Upper lobe of right lung (tissue), 1 donor: ENCODE results near the gene PARD6A. TPM values are rescaled to one million over a fixed set of nuclear protein-coding genes. Genes with fewer than 3 reads are reported as not detected.

Experiments
- ATAC-seq: fragments of 200-7000 bp; cut with Tn5 transposase; one replicate; pipeline ENCODE4 v1.9.1; 2020; ENCODE audit warnings: mild to moderate bottlenecking, moderate library complexity
- DNase-seq: peaks from one replicate; pipeline ENCODE4 v3.0.0-alpha.2; 2020
- H3K27ac ChIP-seq: fragments of 200-600 bp; one replicate; pipeline ENCODE4 v1.8.0; 2022
- H3K27me3 ChIP-seq: fragments of 200-600 bp; one replicate; pipeline ENCODE4 v1.8.0; 2022; ENCODE audit warnings: mild to moderate bottlenecking
- H3K36me3 ChIP-seq: fragments of 200-600 bp; one replicate; pipeline ENCODE4 v1.8.0; 2022
- H3K4me1 ChIP-seq: fragments of 200-600 bp; one replicate; pipeline ENCODE4 v1.8.0; 2022
- H3K4me3 ChIP-seq: fragments of 200-600 bp; one replicate; pipeline ENCODE4 v1.8.0; 2022; ENCODE audit warnings: mild to moderate bottlenecking
- H3K9me3 ChIP-seq: fragments of 200-600 bp; one replicate; pipeline ENCODE4 v1.8.0; 2022
- intact Hi-C: fragments of 100-400 bp; cut with DNase I; formaldehyde crosslinking; loops from one replicate; pipeline ENCODE4 v1.11.0; 2022
- long read RNA-seq: library from polyadenylated mRNA; unstranded; transcript quantifications from one replicate; pipeline ENCODE4 v2.0.0, GENCODE V29; 2021
- total RNA-seq: library from RNA; stranded (reverse); fragmentation: NEBNext Ultra II Directional; extraction: Animal tissue kit (Norgen Biotek cat#: 25700); gene quantifications from one replicate; pipeline ENCODE4 v1.2.1, GENCODE V29; 2021
- TF ChIP-seq, protein P1 (sequence below): fragments of 200-600 bp; IDR thresholded peaks from one replicate; pipeline ENCODE4 v1.8.0; 2022; ENCODE audit warnings: antibody characterized with exemption
- donor health status: DM: no; HTN: yes; CAD: no; lungs with severe emphysema.

PARD6A gene, protein sequence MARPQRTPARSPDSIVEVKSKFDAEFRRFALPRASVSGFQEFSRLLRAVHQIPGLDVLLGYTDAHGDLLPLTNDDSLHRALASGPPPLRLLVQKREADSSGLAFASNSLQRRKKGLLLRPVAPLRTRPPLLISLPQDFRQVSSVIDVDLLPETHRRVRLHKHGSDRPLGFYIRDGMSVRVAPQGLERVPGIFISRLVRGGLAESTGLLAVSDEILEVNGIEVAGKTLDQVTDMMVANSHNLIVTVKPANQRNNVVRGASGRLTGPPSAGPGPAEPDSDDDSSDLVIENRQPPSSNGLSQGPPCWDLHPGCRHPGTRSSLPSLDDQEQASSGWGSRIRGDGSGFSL
- total RNA-seq: 4.7 TPM
- long read RNA-seq, transcript PARD6A-201 (3 exons, 1,248 nt): minor isoform, 6 of 23 reads
- long read RNA-seq, transcript PARD6A-202 (3 exons, 1,260 nt): major isoform, 13 of 23 reads
- long read RNA-seq, partial matches to known transcripts: 0 of 23 reads
- long read RNA-seq, other reads (novel, unspliced or antisense): 3 of 23 reads

DNA sequence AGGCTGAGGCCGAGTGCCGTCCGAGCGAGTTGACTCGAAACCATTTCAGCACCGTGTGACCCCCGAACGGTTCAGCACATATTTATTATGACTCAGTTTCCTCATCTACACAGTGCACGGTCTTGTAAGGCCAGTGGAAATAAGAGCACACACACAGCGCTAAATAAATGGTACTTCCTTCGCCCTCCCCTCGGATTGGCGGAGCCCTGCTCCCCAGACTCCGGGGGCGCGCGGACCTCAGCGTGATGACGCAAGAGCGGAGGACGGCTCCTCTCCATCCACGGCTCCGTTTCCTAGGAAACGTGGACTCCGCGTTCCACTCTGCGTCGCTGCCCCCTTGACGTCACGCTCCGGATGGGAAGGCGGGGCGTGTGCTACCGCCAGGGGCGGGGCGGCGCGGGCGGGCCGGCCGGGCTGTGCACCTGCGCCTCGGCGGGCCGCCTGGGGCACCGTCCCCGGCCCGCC, at the start of gene PARD6A:
PARD6A (plus strand) TSS at position 397 of the 465 bp plus-strand sequence. CDS start 79 bp downstream, outside the sequence.
- Histone ChIP-seq H3K27me3 (no peaks in the 10 kb centered on the region), H3K4me1 (peaks cover 18% of the 10 kb centered on the region), H3K36me3 (peaks cover 4% of the 10 kb centered on the region), H3K27ac (peak within 1 kb of the TSS; percentile 95), H3K9me3 (no peaks in the 10 kb centered on the region), H3K4me3 (peak within 1 kb of the TSS; percentile 81)
- TF ChIP-seq, protein P1, sequence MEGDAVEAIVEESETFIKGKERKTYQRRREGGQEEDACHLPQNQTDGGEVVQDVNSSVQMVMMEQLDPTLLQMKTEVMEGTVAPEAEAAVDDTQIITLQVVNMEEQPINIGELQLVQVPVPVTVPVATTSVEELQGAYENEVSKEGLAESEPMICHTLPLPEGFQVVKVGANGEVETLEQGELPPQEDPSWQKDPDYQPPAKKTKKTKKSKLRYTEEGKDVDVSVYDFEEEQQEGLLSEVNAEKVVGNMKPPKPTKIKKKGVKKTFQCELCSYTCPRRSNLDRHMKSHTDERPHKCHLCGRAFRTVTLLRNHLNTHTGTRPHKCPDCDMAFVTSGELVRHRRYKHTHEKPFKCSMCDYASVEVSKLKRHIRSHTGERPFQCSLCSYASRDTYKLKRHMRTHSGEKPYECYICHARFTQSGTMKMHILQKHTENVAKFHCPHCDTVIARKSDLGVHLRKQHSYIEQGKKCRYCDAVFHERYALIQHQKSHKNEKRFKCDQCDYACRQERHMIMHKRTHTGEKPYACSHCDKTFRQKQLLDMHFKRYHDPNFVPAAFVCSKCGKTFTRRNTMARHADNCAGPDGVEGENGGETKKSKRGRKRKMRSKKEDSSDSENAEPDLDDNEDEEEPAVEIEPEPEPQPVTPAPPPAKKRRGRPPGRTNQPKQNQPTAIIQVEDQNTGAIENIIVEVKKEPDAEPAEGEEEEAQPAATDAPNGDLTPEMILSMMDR: no peak
- DNase-seq: peak; percentile 97
- peak; percentile 86 for ATAC-seq
- intact Hi-C loops: loop anchor here (10.0 kb wide), 1 partner anchor 96 kb away; the partner anchor contains the start of gene CTCF

DNA sequence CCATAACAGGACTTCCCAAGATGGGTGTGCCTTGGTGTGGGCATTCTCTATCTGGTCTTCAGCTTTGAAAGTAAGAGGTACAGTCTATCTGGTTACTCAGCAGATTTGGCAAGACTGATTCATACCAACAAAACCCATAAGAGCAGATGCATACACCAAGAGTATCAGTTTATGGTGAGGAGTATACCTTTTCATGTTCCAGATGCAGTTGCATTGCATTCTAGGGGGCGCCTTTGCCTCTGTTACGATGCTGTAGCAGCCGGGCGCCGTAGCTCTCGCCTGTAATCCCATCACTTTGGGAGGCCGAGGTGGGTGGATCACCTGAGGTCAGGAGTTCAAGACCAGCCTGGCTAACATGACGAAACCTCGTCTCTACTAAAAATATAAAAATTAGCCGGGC, 47.0 kb upstream of the PARD6A start:
- Histone ChIP-seq H3K4me1 (no peaks in the 10 kb centered on the region), H3K27me3 (no peaks in the 10 kb centered on the region), H3K4me3 (no peak overlapping the region), H3K9me3 (no peaks in the 10 kb centered on the region), H3K27ac (no peak overlapping the region), H3K36me3 (peaks cover 74% of the 10 kb centered on the region)
- TF ChIP-seq, protein P1: no peak
- ATAC-seq: no peak
- DNase-seq: no peak
- intact Hi-C loops: no loop called here

DNA sequence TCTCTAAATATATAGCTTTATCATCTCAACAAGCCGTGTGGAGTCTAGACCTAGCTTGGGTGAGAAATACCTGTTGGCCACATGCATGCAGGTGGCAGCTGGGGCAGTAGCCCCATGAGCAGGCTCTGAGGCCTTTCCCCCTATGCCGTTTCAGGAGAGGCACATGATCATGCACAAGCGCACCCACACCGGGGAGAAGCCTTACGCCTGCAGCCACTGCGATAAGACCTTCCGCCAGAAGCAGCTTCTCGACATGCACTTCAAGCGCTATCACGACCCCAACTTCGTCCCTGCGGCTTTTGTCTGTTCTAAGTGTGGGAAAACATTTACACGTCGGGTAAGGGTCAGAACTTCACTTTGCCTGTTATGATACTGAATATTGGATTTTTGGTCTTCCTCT, 32.5 kb upstream of the PARD6A start:
- DNase-seq (peak; percentile 51), ATAC-seq (no peak)
- no peaks in the 10 kb centered on the region for H3K9me3 ChIP-seq
- TF ChIP-seq, protein P1: no peak
- no peaks in the 10 kb centered on the region for H3K27me3 ChIP-seq
- intact Hi-C loops: no loop called here
- no peak overlapping the region for H3K27ac ChIP-seq
- H3K36me3 ChIP-seq: peaks cover 93% of the 10 kb centered on the region
- no peak overlapping the region for H3K4me3 ChIP-seq
- no peaks in the 10 kb centered on the region for H3K4me1 ChIP-seq

DNA sequence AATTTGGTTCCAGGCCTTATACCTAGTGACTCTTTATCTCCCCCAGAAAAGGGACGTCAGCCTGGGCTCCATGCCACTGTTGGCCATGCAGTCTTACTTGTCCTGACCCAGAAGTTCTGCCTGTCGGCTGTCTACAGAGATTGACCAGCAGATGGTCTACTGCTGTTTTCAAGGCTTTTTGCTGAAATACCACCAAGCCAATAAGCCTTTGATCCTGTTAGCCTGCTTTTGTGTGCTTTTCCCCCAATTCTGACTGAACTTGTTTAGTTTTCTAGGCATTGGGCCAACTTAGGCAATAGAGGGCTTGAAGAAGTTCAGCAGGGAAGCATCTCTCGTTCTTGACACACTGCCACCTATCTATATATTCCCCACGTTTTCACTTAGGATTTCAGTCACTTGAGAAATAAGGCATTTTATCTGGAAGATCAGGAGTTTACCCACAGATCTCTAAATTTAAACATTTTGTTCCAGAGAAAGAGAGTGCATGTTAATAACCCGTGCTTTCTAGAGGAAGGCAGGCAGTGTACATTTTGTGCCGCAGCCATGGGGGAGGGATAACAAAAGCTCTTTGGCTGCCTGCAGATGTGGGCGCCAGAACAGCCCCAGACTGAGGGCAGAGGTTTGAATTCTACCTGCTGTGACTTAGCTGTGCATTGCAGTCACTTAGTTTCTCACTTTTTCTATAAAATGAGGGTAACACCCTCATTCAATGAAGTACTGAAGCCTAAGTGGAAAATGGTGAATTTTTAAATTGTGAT, 28.2 kb upstream of the PARD6A start:
- peaks cover 86% of the 10 kb centered on the region for H3K36me3 ChIP-seq
- no peaks in the 10 kb centered on the region for H3K9me3 ChIP-seq
- no peaks in the 10 kb centered on the region for H3K4me1 ChIP-seq
- no peak overlapping the region for H3K4me3 ChIP-seq
- H3K27ac ChIP-seq: no peak overlapping the region
- no peak for DNase-seq
- intact Hi-C loops: no loop called here
- no peaks in the 10 kb centered on the region for H3K27me3 ChIP-seq
- TF ChIP-seq, protein P1: no peak
- no peak for ATAC-seq

DNA sequence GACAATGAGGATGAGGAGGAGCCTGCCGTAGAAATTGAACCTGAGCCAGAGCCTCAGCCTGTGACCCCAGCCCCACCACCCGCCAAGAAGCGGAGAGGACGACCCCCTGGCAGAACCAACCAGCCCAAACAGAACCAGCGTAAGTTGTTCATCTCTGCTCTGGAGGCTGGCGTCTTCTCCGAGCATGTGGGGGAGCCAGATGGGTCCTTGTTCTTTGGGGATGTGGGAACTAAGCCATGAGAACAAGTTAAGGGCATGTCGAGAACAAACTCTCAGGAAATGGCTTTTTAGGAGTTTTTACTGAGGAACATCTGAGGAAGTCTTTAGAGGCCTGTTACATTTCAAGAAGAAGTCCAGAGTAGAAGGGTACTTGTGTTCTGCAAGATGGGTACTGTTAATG, 24.0 kb upstream of the PARD6A start:
- H3K27me3 ChIP-seq: no peaks in the 10 kb centered on the region
- intact Hi-C loops: no loop called here
- no peaks in the 10 kb centered on the region for H3K4me1 ChIP-seq
- TF ChIP-seq, protein P1: no peak
- DNase-seq (peak; percentile 26), ATAC-seq (no peak)
- H3K4me3 ChIP-seq: no peak overlapping the region
- no peaks in the 10 kb centered on the region for H3K9me3 ChIP-seq
- H3K36me3 ChIP-seq: peaks cover 63% of the 10 kb centered on the region
- H3K27ac ChIP-seq: no peak overlapping the region
